SK-N-SH (cell line): ENCODE data around the gene KLHL24. TPM values are rescaled to one million over a fixed set of nuclear protein-coding genes. Genes with fewer than 3 reads are reported as not detected.

Experiments used
- CTCF ChIA-PET: fragments of 300-600, 350-600 bp; formaldehyde crosslinking; extraction: SDS; loops from one replicate; lab custom pipeline; 2021; lab: Yijun Ruan, JAX
- POLR2A ChIA-PET: fragments of 350-600 bp; sonication (Branson Sonifier 250); formaldehyde crosslinking; extraction: SDS; loops from one replicate; lab custom pipeline; 2020; ENCODE audit warnings: antibody characterized with exemption, inconsistent platforms; lab: Yijun Ruan, JAX
- DNase-seq: peaks from one replicate; pipeline ENCODE4 v3.0.0; 2012
- H2AFZ ChIP-seq: fragments of 200-600 bp; sonication (generic); 2 replicates; pipeline ENCODE4 v1.8.1; 2016; ENCODE audit warnings: antibody characterized with exemption, mild to moderate bottlenecking, low read depth
- H3F3A ChIP-seq: fragments of 200-600 bp; sonication (generic); replicated peaks from 2 replicates; pipeline ENCODE3; 2016; ENCODE audit warnings: antibody characterized with exemption, mild to moderate bottlenecking; ENCODE audit not compliant: insufficient read depth
- H3K27ac ChIP-seq, 2 experiments: fragments of 200-500 bp in 1 of 2; fragments of 200-600 bp in 1 of 2; sonication (Bioruptor generic) in 1 of 2; sonication (generic), shearing (Covaris generic) in 1 of 2; 2 replicates each; pipeline versions ENCODE4 v1.5.1 to v1.6.1; 2014 to 2016; ENCODE audit warnings: low read depth in 2 of 2, inconsistent platforms in 1 of 2, low read length in 1 of 2, mild to moderate bottlenecking in 1 of 2, mixed read lengths in 1 of 2
- H3K27me3 ChIP-seq: fragments of 200-600 bp; sonication (generic), shearing (Covaris generic); 2 replicates; pipeline ENCODE4 v1.6.1; 2016; ENCODE audit warnings: mixed run types; ENCODE audit not compliant: insufficient read depth
- H3K36me3 ChIP-seq, 2 experiments: fragments of 200-500 bp in 1 of 2; fragments of 200-600 bp in 1 of 2; sonication (Bioruptor generic) in 1 of 2; sonication (generic) in 1 of 2; replicated peaks in 1 of 2; 2 replicates each; pipeline versions ENCODE3 to v1.5.1; 2014 to 2016; ENCODE audit warnings: low read length in 1 of 2, mild to moderate bottlenecking in 1 of 2; ENCODE audit not compliant: insufficient read depth in 2 of 2, control insufficient read depth in 1 of 2
- H3K4me1 ChIP-seq, 2 experiments: fragments of 200-500 bp in 1 of 2; fragments of 200-600 bp in 1 of 2; sonication (Bioruptor generic) in 1 of 2; sonication (generic), shearing (Covaris generic) in 1 of 2; 2 replicates each; pipeline versions ENCODE4 v1.5.1 to v1.6.1; 2014 to 2016; ENCODE audit warnings: low read depth in 1 of 2, low read length in 1 of 2, mixed run types in 1 of 2; ENCODE audit not compliant: insufficient read depth in 2 of 2, control insufficient read depth in 1 of 2
- H3K4me2 ChIP-seq: fragments of 200-600 bp; sonication (generic), shearing (Covaris generic); 2 replicates; pipeline ENCODE4 v1.6.1; 2017; ENCODE audit warnings: mixed run types
- H3K4me3 ChIP-seq, 2 experiments: fragments of 200-500 bp in 1 of 2; fragments of 200-600 bp in 1 of 2; sonication (Bioruptor generic) in 1 of 2; sonication (generic), shearing (Covaris generic) in 1 of 2; 2 replicates each; pipeline versions ENCODE4 v1.5.1 to v1.8.1; 2014 to 2016; ENCODE audit warnings: low read depth in 2 of 2, inconsistent platforms in 1 of 2, low read length in 1 of 2, mild to moderate bottlenecking in 1 of 2, mixed read lengths in 1 of 2, moderate library complexity in 1 of 2
- H3K79me2 ChIP-seq: fragments of 200-600 bp; sonication (generic); 2 replicates; pipeline ENCODE4 v1.8.1; 2017; ENCODE audit warnings: mild to moderate bottlenecking; ENCODE audit not compliant: insufficient read depth
- H3K9ac ChIP-seq: fragments of 200-600 bp; sonication (generic); 2 replicates; pipeline ENCODE4 v1.6.1; 2017; ENCODE audit warnings: mixed run types
- H3K9me2 ChIP-seq: fragments of 200-600 bp; sonication (generic); 2 replicates; pipeline ENCODE4 v1.6.1; 2017; ENCODE audit warnings: mixed run types
- H3K9me3 ChIP-seq: fragments of 200-600 bp; sonication (generic); 2 replicates; pipeline ENCODE4 v1.6.1; 2017; ENCODE audit warnings: mixed run types, mild to moderate bottlenecking, moderate library complexity
- H4K20me1 ChIP-seq: fragments of 200-600 bp; sonication (generic); 2 replicates; pipeline ENCODE4 v1.6.1; 2017; ENCODE audit warnings: mild to moderate bottlenecking, mixed run types; ENCODE audit not compliant: insufficient read depth
- CHD2 ChIP-seq: fragments of 150-350 bp; IDR thresholded peaks from 2 replicates; pipeline ENCODE4 v1.6.1; 2018; ENCODE audit warnings: low read length; ENCODE audit not compliant: partially characterized antibody
- ELF1 ChIP-seq: IDR thresholded peaks from 2 replicates; pipeline ENCODE4 v1.4.0; 2012
- EP300 ChIP-seq, 2 experiments: IDR thresholded peaks; 2 replicates each; pipeline versions ENCODE4 v1.4.0 to v1.6.1; 2012; ENCODE audit warnings: borderline replicate concordance in 1 of 2, low read depth in 1 of 2, low read length in 1 of 2
- EZH2phosphoT487 ChIP-seq: fragments of 200-600 bp; sonication (generic); IDR thresholded peaks from 2 replicates; pipeline ENCODE4 v1.6.1; 2017; ENCODE audit warnings: low read depth, mixed run types, mild to moderate bottlenecking, antibody characterized with exemption, moderate library complexity, borderline replicate concordance
- FOXJ3 ChIP-seq: sonication (generic); formaldehyde crosslinking; IDR thresholded peaks from 2 replicates; pipeline ENCODE4 v1.5.1; 2020; ENCODE audit warnings: mild to moderate bottlenecking, missing genetic modification reagents
- GABPA ChIP-seq: IDR thresholded peaks from 2 replicates; pipeline ENCODE4 v1.4.0; 2012; ENCODE audit warnings: low read depth, mild to moderate bottlenecking
- GATA2 ChIP-seq: sonication (generic); formaldehyde crosslinking; IDR thresholded peaks from 2 replicates; pipeline ENCODE4 v1.5.0; 2020; ENCODE audit warnings: mild to moderate bottlenecking, missing genetic modification reagents
- MXI1 ChIP-seq: IDR thresholded peaks from 2 replicates; pipeline ENCODE4 v1.6.1; 2012; ENCODE audit warnings: mild to moderate bottlenecking, low read depth, low read length, improper control_type of control experiment
- NFIC ChIP-seq: IDR thresholded peaks from 2 replicates; pipeline ENCODE4 v1.4.0; 2012; ENCODE audit warnings: borderline replicate concordance
- NRF1 ChIP-seq: IDR thresholded peaks from 2 replicates; pipeline ENCODE4 v1.6.1; 2012; ENCODE audit warnings: low read depth, mild to moderate bottlenecking, low read length
- POLR2AphosphoS5 ChIP-seq: IDR thresholded peaks from 2 replicates; pipeline ENCODE4 v1.6.1; 2012; ENCODE audit warnings: low read depth, low read length
- RAD21 ChIP-seq: IDR thresholded peaks from 2 replicates; pipeline ENCODE4 v1.6.1; 2012; ENCODE audit warnings: mild to moderate bottlenecking, low read length
- RCOR1 ChIP-seq: fragments of 150-350 bp; IDR thresholded peaks from 2 replicates; pipeline ENCODE4 v1.6.1; 2017; ENCODE audit warnings: antibody characterized with exemption, low read length
- RFX5 ChIP-seq: IDR thresholded peaks from 2 replicates; pipeline ENCODE4 v1.6.1; 2012; ENCODE audit warnings: mild to moderate bottlenecking, improper control_type of control experiment, low read length
- RXRA ChIP-seq: IDR thresholded peaks from 2 replicates; pipeline ENCODE4 v1.4.0; 2012; ENCODE audit warnings: low read depth, mild to moderate bottlenecking, borderline replicate concordance
- TCF12 ChIP-seq: IDR thresholded peaks from 2 replicates; pipeline ENCODE4 v1.4.0; 2012
- WGBS: methylation state at CpG from one replicate; pipeline ENCODE4 v1.1.6; 2017; ENCODE audit warnings: low lambda C conversion rate; 5-methylcytosine and 5-hydroxymethylcytosine counted together
- polyA plus RNA-seq, 3 experiments: library from polyadenylated mRNA; depleted of rRNA; stranded (reverse); fragments of >200 nt; gene quantifications; 2 replicates each; pipeline ENCODE4 v1.2.3, GENCODE V29; 2012
- TF ChIP-seq, protein P1 (sequence below): IDR thresholded peaks from 2 replicates; pipeline ENCODE4 v1.4.0; 2012; ENCODE audit warnings: low read depth
- TF ChIP-seq, protein P2 (sequence below): fragments of 200-600 bp; sonication (generic); IDR thresholded peaks from 2 replicates; pipeline ENCODE4 v1.6.1; 2017; ENCODE audit warnings: antibody characterized with exemption, mild to moderate bottlenecking, moderate library complexity
- TF ChIP-seq, protein P3 (sequence below): IDR thresholded peaks from 2 replicates; pipeline ENCODE4; 2012
- TF ChIP-seq, protein P4 (sequence below): fragments of 150-350 bp; IDR thresholded peaks from 2 replicates; pipeline ENCODE4 v1.6.1; 2016; ENCODE audit warnings: mild to moderate bottlenecking, low read depth, low read length
- TF ChIP-seq, protein P5 (sequence below): IDR thresholded peaks from 2 replicates; pipeline ENCODE4 v1.4.0; 2012; ENCODE audit warnings: low read depth, borderline replicate concordance

KLHL24 gene
- polyA plus RNA-seq, 1 of the 3 experiments (the other 2 are of a cell fraction), result 5.7 TPM

DNA sequence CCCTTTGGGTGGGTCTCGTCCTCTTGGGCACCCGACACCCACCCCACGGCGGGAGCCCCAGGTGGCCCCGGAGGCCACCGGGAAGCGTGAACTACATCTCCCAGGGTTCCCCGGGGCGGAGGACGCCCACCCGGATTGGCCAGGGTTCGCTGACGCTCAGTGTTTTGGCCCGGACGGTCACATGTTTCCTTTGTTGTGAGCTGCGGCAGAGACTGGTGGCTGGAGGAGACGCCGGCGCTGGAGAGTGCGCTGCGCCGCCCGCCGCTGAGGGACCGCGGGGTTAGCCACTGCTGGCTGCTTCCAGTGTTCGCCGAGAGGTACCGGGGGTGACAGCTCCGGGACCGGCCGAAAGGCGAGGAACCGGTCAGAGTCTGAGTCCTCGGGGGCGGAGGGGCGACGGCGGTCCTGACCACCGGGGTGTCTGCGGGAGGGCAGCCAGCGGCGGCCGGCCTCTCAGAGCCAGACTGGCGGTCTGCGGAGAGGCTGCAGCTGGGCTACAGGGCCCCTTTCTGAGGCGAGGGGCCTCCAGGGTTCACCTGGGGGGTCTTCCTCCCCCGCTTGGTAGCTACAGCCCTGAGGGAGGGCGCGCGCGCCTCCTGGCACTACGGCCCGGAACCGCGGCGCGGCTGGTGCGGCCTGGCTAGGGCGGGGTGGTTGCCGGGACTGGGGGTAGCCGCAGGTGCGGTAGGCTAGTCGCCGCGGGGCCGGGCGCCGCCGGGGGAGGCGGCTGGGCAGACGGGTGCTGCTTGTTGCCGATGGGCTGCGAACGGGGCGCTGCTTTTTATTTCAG is at the start of gene KLHL24 (continued):
- TF ChIP-seq NRF1 (no peak), RAD21 (0 out of 2 replicates have a peak, but pooled peaks have one; percentile 11), GATA2 (no peak)

DNA sequence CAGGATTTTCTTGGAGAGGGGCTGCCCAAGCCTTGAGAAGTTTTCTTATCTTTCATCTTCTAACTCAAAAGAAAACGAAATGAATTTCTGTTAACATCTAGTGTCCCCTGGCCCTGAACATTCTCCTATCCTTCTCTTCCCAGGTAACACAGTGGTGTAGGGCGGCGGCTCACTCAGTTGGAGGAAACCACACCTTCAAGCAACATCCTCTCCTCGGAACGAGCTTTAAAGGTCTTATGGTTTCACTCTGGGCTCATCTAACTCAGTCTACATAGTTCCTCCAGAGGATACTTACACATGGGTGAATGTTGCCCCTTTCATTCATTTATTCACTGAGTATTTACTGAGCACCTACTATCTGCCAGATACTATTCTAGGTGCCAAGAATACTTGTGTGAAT is 48.9 kb upstream of the KLHL24 start:
- 75% methylated on average over 5 of the region's 5 CpGs for WGBS
- H3K9me3 ChIP-seq, result no peaks in the 10 kb centered on the region
- no peaks in the 10 kb centered on the region for H4K20me1 ChIP-seq
- no peaks in the 10 kb centered on the region for H3K36me3 ChIP-seq
- H3K4me2 ChIP-seq, result no peak overlapping the region
- H3K9me2 ChIP-seq, result no peaks in the 10 kb centered on the region
- POLR2A ChIA-PET, result no interaction called here
- 0 out of 2 replicates have a peak, but pooled peaks cover 6% of the 10 kb centered on the region for H3K27me3 ChIP-seq
- CTCF ChIA-PET, result interaction anchor here (1.1 to 1.2 kb wide), 2 partner anchors 10 to 18 kb away, joined by 3 to 4 read pairs; no protein-coding TSS in a partner anchor
- no peak overlapping the region for H3K4me3 ChIP-seq
- DNase-seq, result no peak
- peaks cover 0 to 27% of the 10 kb centered on the region in 2 experiments; a peak in 1 of 4 replicates for H3K4me1 ChIP-seq
- no peaks in the 10 kb centered on the region for H3F3A ChIP-seq
- H3K9ac ChIP-seq, result no peak overlapping the region
- no peak overlapping the region for H2AFZ ChIP-seq
- no peak for TF ChIP-seq MXI1
- no peak for TF ChIP-seq ELF1
- no peak for TF ChIP-seq EZH2phosphoT487
- no peak for TF ChIP-seq RXRA
- TF ChIP-seq, protein P1, sequence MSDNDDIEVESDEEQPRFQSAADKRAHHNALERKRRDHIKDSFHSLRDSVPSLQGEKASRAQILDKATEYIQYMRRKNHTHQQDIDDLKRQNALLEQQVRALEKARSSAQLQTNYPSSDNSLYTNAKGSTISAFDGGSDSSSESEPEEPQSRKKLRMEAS, result no peak
- TF ChIP-seq, protein P2, sequence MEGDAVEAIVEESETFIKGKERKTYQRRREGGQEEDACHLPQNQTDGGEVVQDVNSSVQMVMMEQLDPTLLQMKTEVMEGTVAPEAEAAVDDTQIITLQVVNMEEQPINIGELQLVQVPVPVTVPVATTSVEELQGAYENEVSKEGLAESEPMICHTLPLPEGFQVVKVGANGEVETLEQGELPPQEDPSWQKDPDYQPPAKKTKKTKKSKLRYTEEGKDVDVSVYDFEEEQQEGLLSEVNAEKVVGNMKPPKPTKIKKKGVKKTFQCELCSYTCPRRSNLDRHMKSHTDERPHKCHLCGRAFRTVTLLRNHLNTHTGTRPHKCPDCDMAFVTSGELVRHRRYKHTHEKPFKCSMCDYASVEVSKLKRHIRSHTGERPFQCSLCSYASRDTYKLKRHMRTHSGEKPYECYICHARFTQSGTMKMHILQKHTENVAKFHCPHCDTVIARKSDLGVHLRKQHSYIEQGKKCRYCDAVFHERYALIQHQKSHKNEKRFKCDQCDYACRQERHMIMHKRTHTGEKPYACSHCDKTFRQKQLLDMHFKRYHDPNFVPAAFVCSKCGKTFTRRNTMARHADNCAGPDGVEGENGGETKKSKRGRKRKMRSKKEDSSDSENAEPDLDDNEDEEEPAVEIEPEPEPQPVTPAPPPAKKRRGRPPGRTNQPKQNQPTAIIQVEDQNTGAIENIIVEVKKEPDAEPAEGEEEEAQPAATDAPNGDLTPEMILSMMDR, result no peak
- no peak for TF ChIP-seq RFX5
- TF ChIP-seq CHD2, result no peak
- TF ChIP-seq, protein P3, sequence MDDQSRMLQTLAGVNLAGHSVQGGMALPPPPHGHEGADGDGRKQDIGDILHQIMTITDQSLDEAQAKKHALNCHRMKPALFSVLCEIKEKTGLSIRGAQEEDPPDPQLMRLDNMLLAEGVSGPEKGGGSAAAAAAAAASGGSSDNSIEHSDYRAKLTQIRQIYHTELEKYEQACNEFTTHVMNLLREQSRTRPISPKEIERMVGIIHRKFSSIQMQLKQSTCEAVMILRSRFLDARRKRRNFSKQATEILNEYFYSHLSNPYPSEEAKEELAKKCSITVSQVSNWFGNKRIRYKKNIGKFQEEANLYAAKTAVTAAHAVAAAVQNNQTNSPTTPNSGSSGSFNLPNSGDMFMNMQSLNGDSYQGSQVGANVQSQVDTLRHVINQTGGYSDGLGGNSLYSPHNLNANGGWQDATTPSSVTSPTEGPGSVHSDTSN, result no peak
- no peak for TF ChIP-seq RAD21
- no peak for TF ChIP-seq POLR2AphosphoS5
- no peak for TF ChIP-seq NFIC
- TF ChIP-seq EP300 (IDR thresholded peaks at IDR 0.05; ENCODE audit: borderline replicate concordance in 1 of 2, low read depth in 1 of 2, low read length in 1 of 2), result no peak
- no peak for TF ChIP-seq FOXJ3 (CRISPR knock-in tag)
- TF ChIP-seq NRF1, result no peak
- TF ChIP-seq, protein P4, sequence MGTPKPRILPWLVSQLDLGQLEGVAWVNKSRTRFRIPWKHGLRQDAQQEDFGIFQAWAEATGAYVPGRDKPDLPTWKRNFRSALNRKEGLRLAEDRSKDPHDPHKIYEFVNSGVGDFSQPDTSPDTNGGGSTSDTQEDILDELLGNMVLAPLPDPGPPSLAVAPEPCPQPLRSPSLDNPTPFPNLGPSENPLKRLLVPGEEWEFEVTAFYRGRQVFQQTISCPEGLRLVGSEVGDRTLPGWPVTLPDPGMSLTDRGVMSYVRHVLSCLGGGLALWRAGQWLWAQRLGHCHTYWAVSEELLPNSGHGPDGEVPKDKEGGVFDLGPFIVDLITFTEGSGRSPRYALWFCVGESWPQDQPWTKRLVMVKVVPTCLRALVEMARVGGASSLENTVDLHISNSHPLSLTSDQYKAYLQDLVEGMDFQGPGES, result no peak
- TF ChIP-seq GABPA, result no peak
- no peak for TF ChIP-seq RCOR1
- no peak for TF ChIP-seq TCF12
- TF ChIP-seq, protein P5, sequence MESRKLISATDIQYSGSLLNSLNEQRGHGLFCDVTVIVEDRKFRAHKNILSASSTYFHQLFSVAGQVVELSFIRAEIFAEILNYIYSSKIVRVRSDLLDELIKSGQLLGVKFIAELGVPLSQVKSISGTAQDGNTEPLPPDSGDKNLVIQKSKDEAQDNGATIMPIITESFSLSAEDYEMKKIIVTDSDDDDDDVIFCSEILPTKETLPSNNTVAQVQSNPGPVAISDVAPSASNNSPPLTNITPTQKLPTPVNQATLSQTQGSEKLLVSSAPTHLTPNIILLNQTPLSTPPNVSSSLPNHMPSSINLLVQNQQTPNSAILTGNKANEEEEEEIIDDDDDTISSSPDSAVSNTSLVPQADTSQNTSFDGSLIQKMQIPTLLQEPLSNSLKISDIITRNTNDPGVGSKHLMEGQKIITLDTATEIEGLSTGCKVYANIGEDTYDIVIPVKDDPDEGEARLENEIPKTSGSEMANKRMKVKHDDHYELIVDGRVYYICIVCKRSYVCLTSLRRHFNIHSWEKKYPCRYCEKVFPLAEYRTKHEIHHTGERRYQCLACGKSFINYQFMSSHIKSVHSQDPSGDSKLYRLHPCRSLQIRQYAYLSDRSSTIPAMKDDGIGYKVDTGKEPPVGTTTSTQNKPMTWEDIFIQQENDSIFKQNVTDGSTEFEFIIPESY, result no peak
- no peak overlapping the region for H3K27ac ChIP-seq
- no peaks in the 10 kb centered on the region for H3K79me2 ChIP-seq
